Stimulated activated naive CD8-positive, alpha-beta T cell treated with anti-CD3 and anti-CD28 coated beads, Interleukin-15, Interleukin-2, amounts not matched to agents 100 ng/mL and 50 ng/mL, for 24 hours (primary cell): ENCODE measurements around the gene NR2F2.

Experiments used
- H3K27ac Mint-ChIP-seq: one replicate; pipeline ENCODE4 v1.8.0; 2021; ENCODE audit warnings: mild to moderate bottlenecking, mixed read lengths
- H3K27me3 Mint-ChIP-seq: one replicate; pipeline ENCODE4 v1.8.0; 2021; ENCODE audit warnings: mixed read lengths
- H3K36me3 Mint-ChIP-seq: one replicate; pipeline ENCODE4 v1.8.0; 2021; ENCODE audit warnings: low read depth, mixed read lengths
- H3K4me1 Mint-ChIP-seq: one replicate; pipeline ENCODE4 v1.8.0; 2021; ENCODE audit warnings: low read depth, mixed read lengths
- H3K4me3 Mint-ChIP-seq: one replicate; pipeline ENCODE4 v1.8.0; 2021; ENCODE audit warnings: mild to moderate bottlenecking, mixed read lengths
- H3K9me3 Mint-ChIP-seq: one replicate; pipeline ENCODE4 v1.8.0; 2021; ENCODE audit warnings: mixed read lengths

The NR2F2 gene

GRCh38 chr15:96330450-96331143 lies at the start of gene NR2F2:
Gene NR2F2, plus strand, starts transcription at chr15:96330700. Its CDS starts 1,406 bp downstream, at chr15:96332106.
- peak within 1 kb of the TSS; percentile 87 for H3K27ac Mint-ChIP-seq
- H3K9me3 Mint-ChIP-seq = no peaks in the 10 kb centered on the region
- peaks cover 88% of the 10 kb centered on the region for H3K27me3 Mint-ChIP-seq
- peak within 1 kb of the TSS; percentile 86 for H3K4me3 Mint-ChIP-seq
- peaks cover 10% of the 10 kb centered on the region for H3K36me3 Mint-ChIP-seq
- H3K4me1 Mint-ChIP-seq = peaks cover 19% of the 10 kb centered on the region

- Mint-ChIP-seq H3K9me3 (peaks cover 12% of the 10 kb centered on the region), H3K4me3 (no peak overlapping the region), H3K4me1 (no peaks in the 10 kb centered on the region), H3K27me3 (peaks cover 9% of the 10 kb centered on the region), H3K27ac (no peak overlapping the region), H3K36me3 (no peaks in the 10 kb centered on the region)
Observed at GRCh38 chr15:96285305-96285704, 45.2 kb upstream of the NR2F2 start.

- H3K27ac Mint-ChIP-seq = no peak overlapping the region
- no peaks in the 10 kb centered on the region for H3K36me3 Mint-ChIP-seq
- no peak overlapping the region for H3K4me3 Mint-ChIP-seq
- H3K9me3 Mint-ChIP-seq = peaks cover 12% of the 10 kb centered on the region
- no peaks in the 10 kb centered on the region for H3K4me1 Mint-ChIP-seq
- H3K27me3 Mint-ChIP-seq = peaks cover 9% of the 10 kb centered on the region
Observed at GRCh38 chr15:96285729-96286254, 44.7 kb upstream of the NR2F2 start.

- no peaks in the 10 kb centered on the region for H3K36me3 Mint-ChIP-seq
- peaks cover 4% of the 10 kb centered on the region for H3K9me3 Mint-ChIP-seq
- H3K4me3 Mint-ChIP-seq = no peak overlapping the region
- H3K4me1 Mint-ChIP-seq = no peaks in the 10 kb centered on the region
- H3K27me3 Mint-ChIP-seq = peaks cover 13% of the 10 kb centered on the region
- H3K27ac Mint-ChIP-seq = no peak overlapping the region
Observed at GRCh38 chr15:96290679-96291078, 39.8 kb upstream of the NR2F2 start.

- peaks cover 9% of the 10 kb centered on the region for H3K27me3 Mint-ChIP-seq
- H3K4me3 Mint-ChIP-seq = no peak overlapping the region
- H3K36me3 Mint-ChIP-seq = no peaks in the 10 kb centered on the region
- H3K4me1 Mint-ChIP-seq = no peaks in the 10 kb centered on the region
- no peak overlapping the region for H3K27ac Mint-ChIP-seq
- peaks cover 4% of the 10 kb centered on the region for H3K9me3 Mint-ChIP-seq
Observed at GRCh38 chr15:96292635-96293034, 37.9 kb upstream of the NR2F2 start.

- peaks cover 13% of the 10 kb centered on the region for H3K27me3 Mint-ChIP-seq
- H3K4me1 Mint-ChIP-seq = no peaks in the 10 kb centered on the region
- H3K9me3 Mint-ChIP-seq = peaks cover 10% of the 10 kb centered on the region
- H3K4me3 Mint-ChIP-seq = no peak overlapping the region
- H3K36me3 Mint-ChIP-seq = no peaks in the 10 kb centered on the region
- no peak overlapping the region for H3K27ac Mint-ChIP-seq
Observed at GRCh38 chr15:96293441-96293840, 37.1 kb upstream of the NR2F2 start.

GRCh38 chr15:96294766-96295165 lies 35.7 kb upstream of the NR2F2 start:
- Mint-ChIP-seq H3K36me3 (no peaks in the 10 kb centered on the region), H3K4me1 (no peaks in the 10 kb centered on the region), H3K27me3 (peaks cover 13% of the 10 kb centered on the region), H3K4me3 (no peak overlapping the region), H3K9me3 (peaks cover 16% of the 10 kb centered on the region), H3K27ac (no peak overlapping the region)

- Mint-ChIP-seq H3K27ac (no peak overlapping the region), H3K4me3 (no peak overlapping the region), H3K36me3 (no peaks in the 10 kb centered on the region), H3K9me3 (peaks cover 16% of the 10 kb centered on the region), H3K27me3 (peaks cover 15% of the 10 kb centered on the region), H3K4me1 (no peaks in the 10 kb centered on the region)
Observed at GRCh38 chr15:96296264-96296663, 34.2 kb upstream of the NR2F2 start.

- Mint-ChIP-seq H3K27ac (no peak overlapping the region), H3K27me3 (peaks cover 13% of the 10 kb centered on the region), H3K9me3 (peaks cover 16% of the 10 kb centered on the region), H3K4me3 (no peak overlapping the region), H3K4me1 (no peaks in the 10 kb centered on the region), H3K36me3 (no peaks in the 10 kb centered on the region)
Observed at GRCh38 chr15:96297783-96298182, 32.7 kb upstream of the NR2F2 start.

GRCh38 chr15:96298217-96298616 lies 32.3 kb upstream of the NR2F2 start:
- peaks cover 16% of the 10 kb centered on the region for H3K9me3 Mint-ChIP-seq
- no peak overlapping the region for H3K4me3 Mint-ChIP-seq
- no peaks in the 10 kb centered on the region for H3K36me3 Mint-ChIP-seq
- peaks cover 12% of the 10 kb centered on the region for H3K27me3 Mint-ChIP-seq
- H3K4me1 Mint-ChIP-seq = no peaks in the 10 kb centered on the region
- no peak overlapping the region for H3K27ac Mint-ChIP-seq

- Mint-ChIP-seq H3K4me3 (no peak overlapping the region), H3K27ac (no peak overlapping the region), H3K9me3 (peaks cover 11% of the 10 kb centered on the region), H3K27me3 (peaks cover 18% of the 10 kb centered on the region), H3K36me3 (no peaks in the 10 kb centered on the region), H3K4me1 (no peaks in the 10 kb centered on the region)
Observed at GRCh38 chr15:96300836-96301235, 29.7 kb upstream of the NR2F2 start.

GRCh38 chr15:96303503-96304056 lies 26.9 kb upstream of the NR2F2 start:
- no peaks in the 10 kb centered on the region for H3K36me3 Mint-ChIP-seq
- H3K9me3 Mint-ChIP-seq = peaks cover 4% of the 10 kb centered on the region
- no peak overlapping the region for H3K4me3 Mint-ChIP-seq
- H3K27ac Mint-ChIP-seq = no peak overlapping the region
- no peaks in the 10 kb centered on the region for H3K4me1 Mint-ChIP-seq
- H3K27me3 Mint-ChIP-seq = peaks cover 17% of the 10 kb centered on the region

GRCh38 chr15:96304839-96305238 lies 25.7 kb upstream of the NR2F2 start:
- Mint-ChIP-seq H3K27ac (no peak overlapping the region), H3K9me3 (no peaks in the 10 kb centered on the region), H3K4me1 (no peaks in the 10 kb centered on the region), H3K4me3 (no peak overlapping the region), H3K27me3 (peaks cover 22% of the 10 kb centered on the region), H3K36me3 (no peaks in the 10 kb centered on the region)

- Mint-ChIP-seq H3K4me3 (no peak overlapping the region), H3K27ac (no peak overlapping the region), H3K4me1 (no peaks in the 10 kb centered on the region), H3K27me3 (peaks cover 19% of the 10 kb centered on the region), H3K36me3 (no peaks in the 10 kb centered on the region), H3K9me3 (no peaks in the 10 kb centered on the region)
Observed at GRCh38 chr15:96306321-96306720, 24.2 kb upstream of the NR2F2 start.

- Mint-ChIP-seq H3K36me3 (no peaks in the 10 kb centered on the region), H3K9me3 (no peaks in the 10 kb centered on the region), H3K4me1 (no peaks in the 10 kb centered on the region), H3K27ac (no peak overlapping the region), H3K4me3 (no peak overlapping the region), H3K27me3 (peaks cover 19% of the 10 kb centered on the region)
Observed at GRCh38 chr15:96307856-96308394, 22.6 kb upstream of the NR2F2 start.
